RWPE2 (cell line): ENCODE measurements around the gene MAST3.
"Not testable (repeated sequence)": the region's sequence is repeated elsewhere in the genome, so short reads cannot be mapped to it uniquely, and the experiment has no call there.

Experiments used
- ATAC-seq: fragments of 200-7000 bp; cut with Tn5 transposase; 3 replicates; pipeline ENCODE4 v1.9.1; 2021; ENCODE audit warnings: low read depth
- DNase-seq: peaks from one replicate; pipeline ENCODE4 v3.0.0-alpha.2; 2020; ENCODE audit warnings: low spot score
- H3K27ac ChIP-seq: fragments of 450-650 bp; 2 replicates; pipeline ENCODE4 v1.5.1; 2017; ENCODE audit warnings: mild to moderate bottlenecking; ENCODE audit not compliant: poor library complexity, severe bottlenecking
- H3K27me3 ChIP-seq: fragments of 250-450 bp; sonication (Bioruptor Pico); 2 replicates; pipeline ENCODE4 v1.5.1; 2021; ENCODE audit warnings: mild to moderate bottlenecking, moderate library complexity; ENCODE audit not compliant: insufficient read depth, poor library complexity, severe bottlenecking
- H3K36me3 ChIP-seq: fragments of 250-450 bp; sonication (Bioruptor Pico); 2 replicates; pipeline ENCODE4 v1.5.1; 2020; ENCODE audit warnings: low read depth, mild to moderate bottlenecking, moderate library complexity
- H3K4me1 ChIP-seq: fragments of 250-450 bp; sonication (Bioruptor Pico); 2 replicates; pipeline ENCODE4 v1.5.1; 2021; ENCODE audit warnings: mild to moderate bottlenecking, moderate library complexity; ENCODE audit not compliant: insufficient read depth, poor library complexity, severe bottlenecking
- H3K4me3 ChIP-seq: fragments of 250-450 bp; sonication (Bioruptor Pico); 2 replicates; pipeline ENCODE4 v1.5.1; 2021; ENCODE audit warnings: mild to moderate bottlenecking, moderate library complexity; ENCODE audit not compliant: severe bottlenecking
- H3K9me3 ChIP-seq: fragments of 250-450 bp; sonication (Bioruptor Pico); 2 replicates; pipeline ENCODE4 v1.5.1; 2021; ENCODE audit warnings: mild to moderate bottlenecking, moderate library complexity; ENCODE audit not compliant: severe bottlenecking
- CTCF ChIP-seq: fragments of 450-650 bp; IDR thresholded peaks from one replicate; pipeline ENCODE4 v1.5.1; 2017; ENCODE audit warnings: mild to moderate bottlenecking, moderate library complexity; ENCODE audit not compliant: poor library complexity, severe bottlenecking

The MAST3 gene

GRCh38 chr19:18158467-18158866, 60.9 kb downstream of the MAST3 start:
- DNase-seq (no peak), ATAC-seq (no peak)
- H3K9me3 ChIP-seq = no peaks in the 10 kb centered on the region
- H3K4me3 ChIP-seq = no peak overlapping the region
- TF ChIP-seq CTCF = no peak
- H3K27me3 ChIP-seq = no peaks in the 10 kb centered on the region
- peaks cover 34% of the 10 kb centered on the region for H3K36me3 ChIP-seq
- peak overlapping the region; percentile 77 for H3K27ac ChIP-seq
- peaks cover 22% of the 10 kb centered on the region for H3K4me1 ChIP-seq

GRCh38 chr19:18159059-18159616, 61.6 kb downstream of the MAST3 start:
- peaks cover 41% of the 10 kb centered on the region for H3K36me3 ChIP-seq
- H3K9me3 ChIP-seq, ATAC-seq, H3K4me3 ChIP-seq, DNase-seq, H3K27me3 ChIP-seq, H3K27ac ChIP-seq: not testable (repeated sequence)
- peaks cover 22% of the 10 kb centered on the region for H3K4me1 ChIP-seq

- DNase-seq = no peak
- Histone ChIP-seq H3K36me3 (peaks cover 45% of the 10 kb centered on the region), H3K4me3 (no peak overlapping the region), H3K4me1 (peaks cover 20% of the 10 kb centered on the region), H3K9me3 (no peaks in the 10 kb centered on the region), H3K27ac (no peak overlapping the region), H3K27me3 (no peaks in the 10 kb centered on the region)
- no peak for TF ChIP-seq CTCF
- no peak for ATAC-seq
Measured at GRCh38 chr19:18159810-18160209, 62.2 kb downstream of the MAST3 start.

GRCh38 chr19:18160493-18160970, 63.0 kb downstream of the MAST3 start:
- Histone ChIP-seq H3K4me1 (peaks cover 20% of the 10 kb centered on the region), H3K27ac (peak overlapping the region; percentile 30), H3K4me3 (peak overlapping the region; percentile 23), H3K27me3 (no peaks in the 10 kb centered on the region), H3K9me3 (no peaks in the 10 kb centered on the region), H3K36me3 (peaks cover 52% of the 10 kb centered on the region)
- DNase-seq (no peak), ATAC-seq (no peak)
- TF ChIP-seq CTCF = no peak

GRCh38 chr19:18160971-18161635, 63.5 kb downstream of the MAST3 start:
- DNase-seq (no peak), ATAC-seq (peak; percentile 56)
- Histone ChIP-seq H3K27ac (peak overlapping the region; percentile 30), H3K4me1 (peaks cover 20% of the 10 kb centered on the region), H3K4me3 (peak overlapping the region; percentile 23), H3K36me3 (peaks cover 57% of the 10 kb centered on the region), H3K9me3 (no peaks in the 10 kb centered on the region), H3K27me3 (no peaks in the 10 kb centered on the region)
- peak; percentile 97 for TF ChIP-seq CTCF
